ENCODE results near the gene KCNMA1.
"Not testable (repeated sequence)": the region's sequence is repeated elsewhere in the genome, so short reads cannot be mapped to it uniquely, and the experiment has no call there.

KCNMA1 gene

GRCh38 chr10:77637532-77638320, at the start of gene KCNMA1:
KCNMA1 (minus strand) TSS chr10:77637808.
- peak; percentile 65 for DNase-seq (ENCODE audit: low spot score)

GRCh38 chr10:77686650-77687417, 49.2 kb upstream of the KCNMA1 start:
- DNase-seq (ENCODE audit: low spot score), result no peak

GRCh38 chr10:77686096-77686495, 48.5 kb upstream of the KCNMA1 start:
- no peak for DNase-seq (ENCODE audit: low spot score)

- DNase-seq (ENCODE audit: low spot score), result no peak
Observed at GRCh38 chr10:77685432-77685831, 47.8 kb upstream of the KCNMA1 start.

GRCh38 chr10:77683088-77683432, 45.5 kb upstream of the KCNMA1 start:
- DNase-seq (ENCODE audit: low spot score), result not testable (repeated sequence)

- DNase-seq (ENCODE audit: low spot score), result no peak
Observed at GRCh38 chr10:77682393-77683087, 44.9 kb upstream of the KCNMA1 start.

- no peak for DNase-seq (ENCODE audit: low spot score)
Observed at GRCh38 chr10:77681839-77682238, 44.2 kb upstream of the KCNMA1 start.

- no peak for DNase-seq (ENCODE audit: low spot score)
Observed at GRCh38 chr10:77680811-77681210, 43.2 kb upstream of the KCNMA1 start.

GRCh38 chr10:77680065-77680464, 42.5 kb upstream of the KCNMA1 start:
- no peak for DNase-seq (ENCODE audit: low spot score)

GRCh38 chr10:77679217-77679616, 41.6 kb upstream of the KCNMA1 start:
- DNase-seq (ENCODE audit: low spot score), result no peak

- no peak for DNase-seq (ENCODE audit: low spot score)
Observed at GRCh38 chr10:77678146-77678545, 40.5 kb upstream of the KCNMA1 start.

GRCh38 chr10:77675347-77675746, 37.7 kb upstream of the KCNMA1 start:
- no peak for DNase-seq (ENCODE audit: low spot score)

GRCh38 chr10:77673515-77674140, 36.0 kb upstream of the KCNMA1 start:
- no peak for DNase-seq (ENCODE audit: low spot score)

- DNase-seq (ENCODE audit: low spot score), result no peak
Observed at GRCh38 chr10:77673101-77673500, 35.5 kb upstream of the KCNMA1 start.

- no peak for DNase-seq (ENCODE audit: low spot score)
Observed at GRCh38 chr10:77671594-77672252, 34.1 kb upstream of the KCNMA1 start.

GRCh38 chr10:77670817-77671443, 33.3 kb upstream of the KCNMA1 start:
- no peak for DNase-seq (ENCODE audit: low spot score)

GRCh38 chr10:77669892-77670291, 32.3 kb upstream of the KCNMA1 start:
- no peak for DNase-seq (ENCODE audit: low spot score)

- no peak for DNase-seq (ENCODE audit: low spot score)
Observed at GRCh38 chr10:77667426-77668324, 30.1 kb upstream of the KCNMA1 start.

- DNase-seq (ENCODE audit: low spot score), result no peak
Observed at GRCh38 chr10:77666821-77667220, 29.2 kb upstream of the KCNMA1 start.

- no peak for DNase-seq (ENCODE audit: low spot score)
Observed at GRCh38 chr10:77664696-77665095, 27.1 kb upstream of the KCNMA1 start.
